Measurements from ENCODE around the gene CDC42BPG. TPM values are rescaled to one million over a fixed set of nuclear protein-coding genes. Genes with fewer than 3 reads are reported as not detected.

CDC42BPG gene
- total RNA-seq, 1 donor from 2014 or later: 0.35 TPM

DNA sequence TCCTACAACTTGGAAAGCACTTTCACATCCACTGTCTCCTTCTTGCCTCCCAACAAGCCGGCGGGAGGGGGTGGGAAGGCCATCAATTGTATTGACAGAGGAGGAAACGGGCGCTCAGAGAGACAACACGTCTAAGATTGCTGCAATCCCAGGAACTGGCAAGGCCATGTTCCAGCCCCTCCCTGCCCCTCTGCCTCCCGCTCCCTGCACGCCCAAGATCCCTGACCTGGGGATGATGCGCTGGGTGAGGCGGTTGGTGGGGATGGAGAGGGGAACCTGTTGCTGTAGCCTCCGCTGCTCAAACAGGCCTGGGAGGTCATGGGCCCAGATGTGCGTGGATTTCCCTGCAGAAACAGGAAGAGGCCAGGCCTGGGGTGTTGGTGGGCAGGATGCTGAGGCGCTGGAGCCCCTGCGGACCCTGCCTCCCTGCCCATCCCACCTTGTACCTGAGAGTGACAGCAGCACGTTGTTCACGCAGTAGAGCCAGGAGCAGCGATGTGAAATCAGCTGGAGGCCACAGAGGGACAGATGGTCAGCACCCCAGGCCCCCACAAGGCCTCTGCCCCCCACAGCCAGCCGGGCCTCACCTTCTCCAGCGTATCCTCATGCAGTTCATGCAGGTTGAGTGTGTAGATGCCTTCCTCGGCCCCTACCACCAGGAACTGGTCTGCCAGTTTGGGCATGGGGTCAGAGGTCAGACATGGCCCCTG is 48.3 kb downstream of the CDC42BPG start:
- Mint-ChIP-seq H3K36me3 (ENCODE audit: low read depth) (peaks cover 2% of the 10 kb centered on the region), H3K27ac (ENCODE audit: unreplicated experiment) (no peak overlapping the region), H3K4me1 (ENCODE audit: low read depth) (no peaks in the 10 kb centered on the region), H3K4me3 (ENCODE audit: unreplicated experiment) (no peak overlapping the region), H3K27me3 (ENCODE audit: low read depth) (no peaks in the 10 kb centered on the region), H3K9me3 (ENCODE audit: low read depth) (no peaks in the 10 kb centered on the region)
- TF ChIP-seq CTCF (IDR thresholded peaks at IDR 0.05): no peak
- DNase-seq (ENCODE audit: low spot score): no peak

DNA sequence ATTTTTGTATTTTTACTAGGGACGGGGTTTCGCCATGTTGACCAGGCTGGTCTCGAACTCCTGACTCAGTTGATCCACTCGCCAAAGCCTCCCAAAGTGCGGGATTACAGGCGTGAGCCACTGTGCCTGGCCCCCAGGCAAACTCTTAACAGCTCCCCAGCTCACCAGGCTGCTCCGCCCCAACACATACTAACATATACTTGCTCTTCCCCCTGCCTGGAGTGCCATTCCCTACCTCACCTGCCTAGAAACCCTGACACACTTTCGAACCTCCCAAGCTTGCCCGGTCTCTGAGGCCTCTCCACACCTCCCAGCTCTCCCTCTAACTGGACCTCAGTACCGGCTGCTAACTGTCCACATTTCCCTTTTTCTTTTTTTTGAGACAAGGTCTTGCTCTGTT is 49.9 kb downstream of the CDC42BPG start:
- Mint-ChIP-seq H3K27me3 (ENCODE audit: low read depth) (no peaks in the 10 kb centered on the region), H3K9me3 (ENCODE audit: low read depth) (no peaks in the 10 kb centered on the region), H3K27ac (ENCODE audit: unreplicated experiment) (no peak overlapping the region), H3K4me3 (ENCODE audit: unreplicated experiment) (no peak overlapping the region), H3K4me1 (ENCODE audit: low read depth) (no peaks in the 10 kb centered on the region), H3K36me3 (ENCODE audit: low read depth) (peaks cover 2% of the 10 kb centered on the region)
- DNase-seq (ENCODE audit: low spot score): peak; percentile 56
- no peak for TF ChIP-seq CTCF (IDR thresholded peaks at IDR 0.05)

DNA sequence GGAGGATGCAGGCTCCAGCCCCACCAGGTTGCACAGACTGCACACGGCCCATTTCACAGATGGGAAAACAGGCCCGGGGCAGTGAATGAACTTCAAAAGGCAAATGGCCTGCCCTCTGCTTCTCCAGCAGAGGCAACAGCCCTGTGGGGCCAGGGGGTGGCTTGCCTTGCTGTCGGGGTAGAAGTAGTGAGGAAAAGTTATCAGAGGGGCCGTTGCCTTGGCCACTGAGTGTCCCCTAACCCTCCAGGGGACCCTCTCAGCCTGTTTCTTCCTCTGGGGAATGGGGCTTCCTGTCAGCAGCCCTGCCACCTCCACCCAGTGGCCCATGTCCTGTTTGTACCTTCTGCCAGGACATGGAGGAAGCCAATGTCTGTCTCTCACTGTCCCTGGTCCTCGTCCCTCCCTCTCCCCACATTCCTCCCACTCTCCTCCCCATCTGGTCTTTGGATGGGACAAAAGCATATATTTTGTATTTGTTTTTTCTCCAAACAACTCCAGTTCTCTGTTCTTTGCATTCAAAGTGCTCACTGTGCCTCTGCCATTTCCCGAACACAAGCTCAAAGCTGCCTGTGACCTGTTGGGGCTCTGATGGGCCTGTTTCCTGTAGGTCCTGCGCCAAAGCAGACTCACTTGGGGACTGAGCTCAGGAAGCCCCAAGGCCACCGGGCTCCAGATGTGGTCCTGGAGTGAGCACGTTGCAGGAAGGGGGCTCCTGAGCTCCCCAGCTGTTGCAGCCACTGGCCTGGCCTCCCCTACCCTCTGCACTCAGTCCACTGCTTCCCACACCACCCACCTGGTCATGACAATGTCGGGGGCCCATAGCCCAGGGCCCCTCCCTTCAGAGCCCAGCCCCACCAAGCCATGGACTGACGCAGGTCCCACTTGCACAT is 50.9 kb downstream of the CDC42BPG start:
- H3K27me3 Mint-ChIP-seq (ENCODE audit: low read depth): no peaks in the 10 kb centered on the region
- no peak for TF ChIP-seq CTCF (IDR thresholded peaks at IDR 0.05)
- no peaks in the 10 kb centered on the region for H3K4me1 Mint-ChIP-seq (ENCODE audit: low read depth)
- peak; percentile 73 for DNase-seq (ENCODE audit: low spot score)
- H3K4me3 Mint-ChIP-seq (ENCODE audit: unreplicated experiment): no peak overlapping the region
- no peak overlapping the region for H3K27ac Mint-ChIP-seq (ENCODE audit: unreplicated experiment)
- H3K36me3 Mint-ChIP-seq (ENCODE audit: low read depth): peaks cover 1% of the 10 kb centered on the region
- no peaks in the 10 kb centered on the region for H3K9me3 Mint-ChIP-seq (ENCODE audit: low read depth)

DNA sequence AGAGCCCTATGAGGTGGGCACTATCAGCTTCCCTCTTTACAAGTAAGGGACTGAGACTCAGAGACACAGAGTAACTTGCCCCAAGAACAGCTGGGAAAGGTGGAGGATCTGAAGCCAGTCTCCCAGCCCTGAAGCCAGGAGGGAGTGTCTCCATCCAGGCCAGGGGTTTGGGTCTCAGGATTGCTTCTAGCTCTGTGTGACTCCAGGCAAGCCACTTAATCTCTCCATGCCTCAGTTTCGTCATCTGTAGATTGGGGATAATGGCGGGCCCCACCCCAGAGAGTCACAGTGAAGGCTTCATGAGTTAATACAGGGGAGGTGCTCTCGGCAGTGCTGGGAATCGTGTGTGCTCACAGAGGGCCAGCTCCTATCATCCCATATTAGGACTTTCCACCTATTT is 52.0 kb downstream of the CDC42BPG start:
- Mint-ChIP-seq H3K27ac (ENCODE audit: unreplicated experiment) (no peak overlapping the region), H3K9me3 (ENCODE audit: low read depth) (no peaks in the 10 kb centered on the region), H3K36me3 (ENCODE audit: low read depth) (peaks cover 1% of the 10 kb centered on the region), H3K4me3 (ENCODE audit: unreplicated experiment) (no peak overlapping the region), H3K27me3 (ENCODE audit: low read depth) (no peaks in the 10 kb centered on the region), H3K4me1 (ENCODE audit: low read depth) (no peaks in the 10 kb centered on the region)
- no peak for TF ChIP-seq CTCF (IDR thresholded peaks at IDR 0.05)
- DNase-seq (ENCODE audit: low spot score): peak; percentile 34

- Mint-ChIP-seq H3K27me3 (ENCODE audit: low read depth) (no peaks in the 10 kb centered on the region), H3K4me3 (ENCODE audit: unreplicated experiment) (no peak overlapping the region), H3K9me3 (ENCODE audit: low read depth) (no peaks in the 10 kb centered on the region), H3K27ac (ENCODE audit: unreplicated experiment) (no peak overlapping the region), H3K4me1 (ENCODE audit: low read depth) (no peaks in the 10 kb centered on the region), H3K36me3 (ENCODE audit: low read depth) (peaks cover 1% of the 10 kb centered on the region)
- DNase-seq (ENCODE audit: low spot score): peak; percentile 84
- TF ChIP-seq CTCF (IDR thresholded peaks at IDR 0.05): no peak
Observed at GRCh38 chr11:64791781-64792291, 52.6 kb downstream of the CDC42BPG start.
